Inflammatory macrophage (primary cell): ENCODE measurements around the gene SAP25.

Source experiments
- DNase-seq, 2 donors: peaks; one replicate each; pipeline ENCODE4 v3.0.0-alpha.2; 2020 to 2022

Gene SAP25

GRCh38 chr7:100595188-100595587, 21.5 kb upstream of the SAP25 start:
- DNase-seq = no peak

GRCh38 chr7:100591596-100591995, 17.9 kb upstream of the SAP25 start:
- DNase-seq = no peak

- DNase-seq = no peak
Observed at GRCh38 chr7:100590077-100590737, 16.5 kb upstream of the SAP25 start.

- no peak for DNase-seq
Observed at GRCh38 chr7:100589341-100589947, 15.7 kb upstream of the SAP25 start.

- DNase-seq = peak; percentile 18 to 55
Observed at GRCh38 chr7:100588438-100588837, 14.7 kb upstream of the SAP25 start.

GRCh38 chr7:100586266-100587025, 12.7 kb upstream of the SAP25 start, which contains the start of gene FBXO24:
Gene FBXO24 (plus strand): TSS chr7:100586328. CDS start chr7:100586626, 298 bp downstream.
- DNase-seq = peak; percentile 100

GRCh38 chr7:100585511-100586265, 12.0 kb upstream of the SAP25 start, which contains the start of gene LRCH4:
Gene LRCH4 (minus strand): TSS chr7:100586129. CDS start chr7:100586100, 29 bp downstream.
- peak in 1 of 2 donors; percentile 37 for DNase-seq

- peak; percentile 22 to 57 for DNase-seq
Observed at GRCh38 chr7:100584683-100585510, 11.2 kb upstream of the SAP25 start.

GRCh38 chr7:100584054-100584682, 10.5 kb upstream of the SAP25 start:
- peak; percentile 54 to 73 for DNase-seq

GRCh38 chr7:100583132-100584053, 9.7 kb upstream of the SAP25 start:
- peak; percentile 87 to 88 for DNase-seq

GRCh38 chr7:100582650-100583049, 8.9 kb upstream of the SAP25 start:
- no peak for DNase-seq

GRCh38 chr7:100582041-100582579, 8.4 kb upstream of the SAP25 start:
- no peak for DNase-seq

GRCh38 chr7:100580466-100581283, 7.0 kb upstream of the SAP25 start:
- DNase-seq = no peak

- DNase-seq = no peak
Observed at GRCh38 chr7:100578246-100579183, 4.8 kb upstream of the SAP25 start.

- DNase-seq = no peak
Observed at GRCh38 chr7:100577507-100577906, 3.8 kb upstream of the SAP25 start.

- no peak for DNase-seq
Observed at GRCh38 chr7:100577103-100577502, 3.4 kb upstream of the SAP25 start.

- DNase-seq = no peak
Observed at GRCh38 chr7:100576384-100576993, 2.8 kb upstream of the SAP25 start.
